ENCODE results near the gene ESF1. TPM values are rescaled to one million over a fixed set of nuclear protein-coding genes. Genes with fewer than 3 reads are reported as not detected.

ESF1 gene
- total RNA-seq, 1 donor from 2014 or later: 16.1 TPM

- Mint-ChIP-seq H3K27me3 (ENCODE audit: unreplicated experiment) (peaks cover 3% of the 10 kb centered on the region), H3K4me1 (ENCODE audit: low read depth, unreplicated experiment) (peaks cover 9% of the 10 kb centered on the region), H3K36me3 (ENCODE audit: unreplicated experiment) (no peaks in the 10 kb centered on the region), H3K4me3 (ENCODE audit: unreplicated experiment) (peak overlapping the region; percentile 100), H3K9me3 (ENCODE audit: unreplicated experiment) (peaks cover 6% of the 10 kb centered on the region), H3K27ac (ENCODE audit: unreplicated experiment) (peak overlapping the region; percentile 97)
- no peak for TF ChIP-seq CTCF (IDR thresholded peaks at IDR 0.05; ENCODE audit: partially characterized antibody, unreplicated experiment)
- DNase-seq: peak; percentile 54
Measured at GRCh38 chr20:13784271-13784892, 337 bp downstream of the ESF1 start.

- Mint-ChIP-seq H3K27me3 (ENCODE audit: unreplicated experiment) (peaks cover 3% of the 10 kb centered on the region), H3K4me3 (ENCODE audit: unreplicated experiment) (peak overlapping the region; percentile 100), H3K9me3 (ENCODE audit: unreplicated experiment) (peaks cover 6% of the 10 kb centered on the region), H3K27ac (ENCODE audit: unreplicated experiment) (no peak overlapping the region), H3K4me1 (ENCODE audit: low read depth, unreplicated experiment) (peaks cover 9% of the 10 kb centered on the region), H3K36me3 (ENCODE audit: unreplicated experiment) (no peaks in the 10 kb centered on the region)
- TF ChIP-seq CTCF (IDR thresholded peaks at IDR 0.05; ENCODE audit: partially characterized antibody, unreplicated experiment): no peak
- DNase-seq: no peak
Measured at GRCh38 chr20:13783528-13783927, 1.2 kb downstream of the ESF1 start.

- no peaks in the 10 kb centered on the region for H3K36me3 Mint-ChIP-seq (ENCODE audit: unreplicated experiment)
- H3K4me1 Mint-ChIP-seq (ENCODE audit: low read depth, unreplicated experiment): no peaks in the 10 kb centered on the region
- no peak for DNase-seq
- no peak overlapping the region for H3K4me3 Mint-ChIP-seq (ENCODE audit: unreplicated experiment)
- no peaks in the 10 kb centered on the region for H3K27me3 Mint-ChIP-seq (ENCODE audit: unreplicated experiment)
- no peak for TF ChIP-seq CTCF (IDR thresholded peaks at IDR 0.05; ENCODE audit: partially characterized antibody, unreplicated experiment)
- no peak overlapping the region for H3K27ac Mint-ChIP-seq (ENCODE audit: unreplicated experiment)
- no peaks in the 10 kb centered on the region for H3K9me3 Mint-ChIP-seq (ENCODE audit: unreplicated experiment)
Measured at GRCh38 chr20:13778827-13779226, 5.9 kb downstream of the ESF1 start.

- no peak for DNase-seq
- Mint-ChIP-seq H3K27ac (ENCODE audit: unreplicated experiment) (no peak overlapping the region), H3K9me3 (ENCODE audit: unreplicated experiment) (no peaks in the 10 kb centered on the region), H3K27me3 (ENCODE audit: unreplicated experiment) (no peaks in the 10 kb centered on the region), H3K4me1 (ENCODE audit: low read depth, unreplicated experiment) (no peaks in the 10 kb centered on the region), H3K36me3 (ENCODE audit: unreplicated experiment) (no peaks in the 10 kb centered on the region), H3K4me3 (ENCODE audit: unreplicated experiment) (no peak overlapping the region)
- no peak for TF ChIP-seq CTCF (IDR thresholded peaks at IDR 0.05; ENCODE audit: partially characterized antibody, unreplicated experiment)
Measured at GRCh38 chr20:13777171-13777601, 7.5 kb downstream of the ESF1 start.

- no peaks in the 10 kb centered on the region for H3K4me1 Mint-ChIP-seq (ENCODE audit: low read depth, unreplicated experiment)
- TF ChIP-seq CTCF (IDR thresholded peaks at IDR 0.05; ENCODE audit: partially characterized antibody, unreplicated experiment): no peak
Measured at GRCh38 chr20:13775867-13776266, 8.9 kb downstream of the ESF1 start.

More at GRCh38 chr20:13775867-13776266, 8.9 kb downstream of the ESF1 start:
- Mint-ChIP-seq H3K27me3 (ENCODE audit: unreplicated experiment) (no peaks in the 10 kb centered on the region), H3K36me3 (ENCODE audit: unreplicated experiment) (no peaks in the 10 kb centered on the region), H3K9me3 (ENCODE audit: unreplicated experiment) (no peaks in the 10 kb centered on the region), H3K4me3 (ENCODE audit: unreplicated experiment) (no peak overlapping the region), H3K27ac (ENCODE audit: unreplicated experiment) (peak overlapping the region; percentile 4)
- DNase-seq: no peak
